ENCODE results near the gene SSRP1. TPM values are rescaled to one million over a fixed set of nuclear protein-coding genes. Genes with fewer than 3 reads are reported as not detected.

The SSRP1 gene
- polyA plus RNA-seq, 1 donor, result 94.7 TPM

DNA sequence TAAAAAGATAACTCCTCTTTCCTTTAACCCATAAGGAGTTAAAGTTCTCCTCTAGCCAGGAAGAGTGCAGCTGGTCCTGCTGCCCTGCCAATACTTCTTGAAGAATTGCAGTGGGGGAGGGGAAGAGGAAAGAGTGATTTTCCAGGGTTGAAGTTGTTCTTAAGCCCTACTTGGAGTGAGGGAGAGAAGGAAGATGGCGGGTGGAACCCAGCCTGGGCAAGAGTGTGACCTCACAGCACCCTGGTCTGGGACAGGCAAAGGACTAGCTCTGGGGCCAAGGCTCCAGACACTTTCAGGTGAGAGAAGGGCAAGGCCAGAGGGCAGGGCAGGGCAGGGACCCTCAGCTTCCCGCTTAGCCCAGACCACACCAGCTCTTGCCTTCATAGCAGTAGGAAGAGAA is 17.5 kb downstream of the SSRP1 start:
- DNase-seq, result peak in 1 of 2 donors; percentile 37
- Histone ChIP-seq H3K27ac (ENCODE audit: low read length) (peak overlapping the region; percentile 5), H3K9me3 (ENCODE audit: control insufficient read depth, low read depth, low read length) (no peaks in the 10 kb centered on the region), H3K4me1 (ENCODE audit: control insufficient read depth, insufficient read depth, low read length) (peaks cover 37% of the 10 kb centered on the region), H3K27me3 (ENCODE audit: control insufficient read depth, insufficient read depth, low read length) (no peaks in the 10 kb centered on the region), H3K36me3 (ENCODE audit: control insufficient read depth, insufficient read depth, low read length) (peaks cover 66% of the 10 kb centered on the region), H3K4me3 (ENCODE audit: low read length) (no peak overlapping the region)
- no CpG with 5 or more reads among the region's 2 CpGs for WGBS (ENCODE audit: insufficient coverage, low lambda C conversion rate)

DNA sequence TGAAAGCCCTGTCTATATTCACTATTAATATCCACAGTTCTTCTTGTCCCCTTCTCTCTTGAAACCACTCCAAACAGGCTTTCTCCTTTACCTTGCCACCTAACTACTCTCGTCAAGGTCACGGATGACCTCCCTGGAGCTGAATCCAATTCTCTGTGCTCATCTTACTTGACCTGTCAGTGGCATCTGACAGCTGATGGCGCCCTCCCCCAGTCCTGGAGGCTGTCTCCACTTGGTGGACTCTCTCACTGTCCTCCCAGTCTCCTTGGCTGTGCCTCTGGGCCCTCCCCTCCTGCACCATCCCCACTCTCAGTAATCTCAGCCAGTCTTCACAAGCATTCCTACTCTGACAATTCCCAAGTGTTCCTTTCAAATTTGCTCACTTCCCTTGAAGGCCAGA is 19.7 kb downstream of the SSRP1 start:
- no CpG with 5 or more reads among the region's 3 CpGs for WGBS (ENCODE audit: insufficient coverage, low lambda C conversion rate)
- no peak overlapping the region for H3K27ac ChIP-seq (ENCODE audit: low read length)
- H3K36me3 ChIP-seq (ENCODE audit: control insufficient read depth, insufficient read depth, low read length), result peaks cover 77% of the 10 kb centered on the region
- H3K9me3 ChIP-seq (ENCODE audit: control insufficient read depth, low read depth, low read length), result no peaks in the 10 kb centered on the region
- no peak for DNase-seq
- H3K27me3 ChIP-seq (ENCODE audit: control insufficient read depth, insufficient read depth, low read length), result no peaks in the 10 kb centered on the region
- H3K4me1 ChIP-seq (ENCODE audit: control insufficient read depth, insufficient read depth, low read length), result peaks cover 36% of the 10 kb centered on the region
- no peak overlapping the region for H3K4me3 ChIP-seq (ENCODE audit: low read length)

DNA sequence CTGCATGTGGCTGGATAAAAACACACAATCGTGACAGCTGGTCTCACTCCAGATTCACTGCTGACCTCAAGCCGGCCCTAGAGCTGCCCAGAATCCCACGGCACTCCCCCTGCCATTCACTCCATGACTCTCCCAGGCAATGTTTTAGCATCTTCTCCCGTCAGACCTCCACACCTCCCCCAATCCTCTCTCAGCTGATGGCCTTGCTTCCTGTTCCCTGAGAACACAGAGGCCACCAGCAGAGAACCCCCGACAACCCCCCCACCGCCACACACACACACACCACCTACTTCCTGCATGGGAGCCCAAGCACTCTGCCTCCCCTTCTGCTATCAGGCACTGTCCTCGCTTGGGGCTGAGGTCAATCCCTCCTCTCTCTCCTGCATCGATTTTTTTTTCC is 20.2 kb downstream of the SSRP1 start:
- no peaks in the 10 kb centered on the region for H3K9me3 ChIP-seq (ENCODE audit: control insufficient read depth, low read depth, low read length)
- H3K27me3 ChIP-seq (ENCODE audit: control insufficient read depth, insufficient read depth, low read length), result no peaks in the 10 kb centered on the region
- H3K4me3 ChIP-seq (ENCODE audit: low read length), result no peak overlapping the region
- WGBS (ENCODE audit: insufficient coverage, low lambda C conversion rate), result no CpG with 5 or more reads among the region's 8 CpGs
- H3K4me1 ChIP-seq (ENCODE audit: control insufficient read depth, insufficient read depth, low read length), result peaks cover 37% of the 10 kb centered on the region
- peak in 1 of 2 donors; percentile 37 for DNase-seq
- H3K27ac ChIP-seq (ENCODE audit: low read length), result no peak overlapping the region
- H3K36me3 ChIP-seq (ENCODE audit: control insufficient read depth, insufficient read depth, low read length), result peaks cover 74% of the 10 kb centered on the region

DNA sequence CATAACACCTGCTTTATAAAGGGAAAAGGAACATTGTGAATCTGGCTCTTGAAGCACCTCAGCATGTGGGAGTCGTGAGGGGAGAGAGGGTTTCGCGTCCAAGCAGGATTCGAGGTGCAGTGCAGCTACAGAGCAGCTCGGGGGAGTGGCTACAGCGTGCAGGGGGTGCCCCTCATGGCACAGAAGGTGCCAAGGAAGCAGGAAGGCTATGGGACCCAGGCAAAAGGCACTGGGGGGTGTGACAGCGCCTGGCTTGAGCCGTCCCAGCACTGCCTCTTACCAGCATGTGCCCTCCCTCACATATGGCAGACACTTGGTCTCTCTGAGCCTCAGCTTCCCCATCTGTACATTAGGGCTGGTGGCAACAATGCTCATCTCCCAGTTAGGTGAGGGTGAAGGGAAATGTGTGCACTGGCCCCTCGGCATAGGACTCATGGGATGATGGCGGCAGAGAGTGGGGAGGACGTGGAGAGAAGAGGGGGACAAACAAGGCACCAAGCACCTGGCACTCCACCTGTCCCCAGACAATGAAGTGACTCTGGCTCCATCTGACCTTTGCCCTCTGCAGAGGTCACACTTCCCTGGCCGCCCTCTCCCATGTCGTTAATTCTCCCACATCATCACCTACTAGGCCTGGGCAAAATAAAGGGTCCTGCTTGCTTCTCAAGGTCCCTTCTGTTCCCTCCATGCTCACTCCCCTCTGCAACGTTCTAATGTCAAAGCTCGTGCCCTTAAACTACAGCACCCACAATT is 21.3 kb downstream of the SSRP1 start:
- peaks cover 77% of the 10 kb centered on the region for H3K36me3 ChIP-seq (ENCODE audit: control insufficient read depth, insufficient read depth, low read length)
- DNase-seq, result no peak

DNA sequence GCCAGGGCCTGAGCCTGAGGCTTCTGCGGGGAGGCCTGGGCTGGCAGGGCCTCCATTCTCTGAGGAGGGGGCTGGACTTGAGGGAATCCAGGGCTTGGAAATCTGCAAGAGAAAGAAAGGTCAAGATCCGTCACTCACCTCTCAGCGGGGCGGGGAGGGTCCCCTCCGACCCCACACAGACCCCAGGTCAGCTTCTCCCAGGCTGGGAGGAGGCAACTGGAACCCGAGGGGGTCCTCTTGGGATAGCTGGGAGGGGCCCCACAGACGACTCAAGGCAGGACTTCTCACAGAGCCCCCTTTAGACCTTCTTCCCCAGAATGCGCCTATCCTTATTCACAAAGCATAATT is 21.9 kb downstream of the SSRP1 start:
- H3K4me1 ChIP-seq (ENCODE audit: control insufficient read depth, insufficient read depth, low read length), result peaks cover 50% of the 10 kb centered on the region
- no CpG with 5 or more reads among the region's 8 CpGs for WGBS (ENCODE audit: insufficient coverage, low lambda C conversion rate)

More for the DNA sequence above, 21.3 kb downstream of the SSRP1 start:
- Histone ChIP-seq H3K27ac (ENCODE audit: low read length) (peak overlapping the region; percentile 92), H3K4me3 (ENCODE audit: low read length) (no peak overlapping the region), H3K4me1 (ENCODE audit: control insufficient read depth, insufficient read depth, low read length) (peaks cover 44% of the 10 kb centered on the region), H3K27me3 (ENCODE audit: control insufficient read depth, insufficient read depth, low read length) (no peaks in the 10 kb centered on the region), H3K9me3 (ENCODE audit: control insufficient read depth, low read depth, low read length) (no peaks in the 10 kb centered on the region)
- WGBS (ENCODE audit: insufficient coverage, low lambda C conversion rate), result no CpG with 5 or more reads among the region's 15 CpGs

DNA sequence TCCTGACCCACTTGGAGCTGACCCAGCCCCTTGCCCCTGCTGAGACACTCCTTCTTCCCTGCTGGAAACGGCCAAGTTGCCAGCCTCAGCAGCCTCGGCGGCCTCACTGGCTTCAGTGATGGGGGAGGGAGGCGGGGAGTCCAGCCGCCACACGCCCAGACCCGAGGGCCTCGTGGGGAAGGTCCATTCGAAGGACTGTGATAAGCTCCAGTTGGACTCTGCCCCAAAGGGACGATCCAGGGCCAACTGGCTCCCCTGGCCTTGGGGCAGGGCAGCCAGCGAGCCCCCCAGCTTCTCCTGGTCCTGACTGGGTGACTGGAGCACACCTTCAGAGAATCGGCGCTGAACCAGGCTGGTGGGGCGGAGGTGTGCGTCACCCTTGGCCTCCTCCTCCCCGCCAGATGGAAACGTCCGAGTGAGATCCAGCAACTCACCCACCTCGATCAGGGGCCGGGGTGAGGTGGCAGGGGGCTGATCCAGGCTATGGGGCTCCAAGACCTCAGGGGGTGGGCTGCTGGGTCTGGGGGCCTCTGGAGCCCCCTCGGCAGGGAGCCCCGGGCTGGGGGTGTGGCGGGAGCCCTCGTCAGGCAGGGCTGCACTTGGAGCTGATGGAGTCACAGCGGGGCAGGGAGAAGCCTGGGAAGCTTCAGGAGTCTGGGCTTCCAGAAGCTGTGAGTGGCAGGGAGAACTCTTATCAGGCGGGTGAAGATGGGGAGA is 22.5 kb downstream of the SSRP1 start:
- Histone ChIP-seq H3K4me1 (ENCODE audit: control insufficient read depth, insufficient read depth, low read length) (peaks cover 53% of the 10 kb centered on the region), H3K27me3 (ENCODE audit: control insufficient read depth, insufficient read depth, low read length) (no peaks in the 10 kb centered on the region), H3K4me3 (ENCODE audit: low read length) (no peak overlapping the region), H3K27ac (ENCODE audit: low read length) (peak overlapping the region; percentile 92), H3K9me3 (ENCODE audit: control insufficient read depth, low read depth, low read length) (no peaks in the 10 kb centered on the region), H3K36me3 (ENCODE audit: control insufficient read depth, insufficient read depth, low read length) (peaks cover 81% of the 10 kb centered on the region)
- WGBS (ENCODE audit: insufficient coverage, low lambda C conversion rate), result no CpG with 5 or more reads among the region's 26 CpGs
- peak; percentile 74 to 90 for DNase-seq

More for the DNA sequence above, 21.9 kb downstream of the SSRP1 start:
- no peaks in the 10 kb centered on the region for H3K9me3 ChIP-seq (ENCODE audit: control insufficient read depth, low read depth, low read length)
- H3K4me3 ChIP-seq (ENCODE audit: low read length), result no peak overlapping the region
- no peak for DNase-seq
- peaks cover 80% of the 10 kb centered on the region for H3K36me3 ChIP-seq (ENCODE audit: control insufficient read depth, insufficient read depth, low read length)
- H3K27ac ChIP-seq (ENCODE audit: low read length), result peak overlapping the region; percentile 92
- H3K27me3 ChIP-seq (ENCODE audit: control insufficient read depth, insufficient read depth, low read length), result no peaks in the 10 kb centered on the region

DNA sequence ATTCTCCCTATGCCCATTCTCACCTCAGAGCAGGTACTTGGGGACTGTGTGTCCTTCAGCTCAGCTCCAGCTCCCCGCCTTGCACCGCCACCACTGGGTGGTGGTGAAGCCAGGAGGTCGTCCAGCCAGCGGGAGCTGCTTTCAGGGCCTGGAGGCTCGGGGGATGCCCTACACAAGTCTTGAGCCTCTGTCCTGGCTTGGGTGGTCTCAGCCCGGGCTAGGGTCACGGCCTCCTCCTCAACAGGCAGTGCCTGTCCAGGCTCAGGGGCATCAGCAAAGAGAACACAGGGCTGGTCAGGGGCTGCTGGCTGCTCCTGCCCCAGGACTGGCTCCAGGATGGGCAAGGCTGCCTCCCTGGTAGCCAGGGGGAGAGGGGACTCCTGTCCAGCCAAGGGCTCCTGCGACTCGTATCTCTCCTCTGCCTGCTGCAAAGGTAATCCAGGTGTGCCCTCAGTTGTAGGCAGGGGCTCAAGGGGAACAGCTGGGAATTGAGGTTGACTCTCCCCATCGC is 23.1 kb downstream of the SSRP1 start:
- Histone ChIP-seq H3K4me3 (ENCODE audit: low read length) (no peak overlapping the region), H3K27ac (ENCODE audit: low read length) (peak overlapping the region; percentile 92), H3K36me3 (ENCODE audit: control insufficient read depth, insufficient read depth, low read length) (peaks cover 78% of the 10 kb centered on the region), H3K9me3 (ENCODE audit: control insufficient read depth, low read depth, low read length) (no peaks in the 10 kb centered on the region), H3K27me3 (ENCODE audit: control insufficient read depth, insufficient read depth, low read length) (no peaks in the 10 kb centered on the region), H3K4me1 (ENCODE audit: control insufficient read depth, insufficient read depth, low read length) (peaks cover 58% of the 10 kb centered on the region)
- no peak for DNase-seq
- WGBS (ENCODE audit: insufficient coverage, low lambda C conversion rate), result no CpG with 5 or more reads among the region's 10 CpGs

DNA sequence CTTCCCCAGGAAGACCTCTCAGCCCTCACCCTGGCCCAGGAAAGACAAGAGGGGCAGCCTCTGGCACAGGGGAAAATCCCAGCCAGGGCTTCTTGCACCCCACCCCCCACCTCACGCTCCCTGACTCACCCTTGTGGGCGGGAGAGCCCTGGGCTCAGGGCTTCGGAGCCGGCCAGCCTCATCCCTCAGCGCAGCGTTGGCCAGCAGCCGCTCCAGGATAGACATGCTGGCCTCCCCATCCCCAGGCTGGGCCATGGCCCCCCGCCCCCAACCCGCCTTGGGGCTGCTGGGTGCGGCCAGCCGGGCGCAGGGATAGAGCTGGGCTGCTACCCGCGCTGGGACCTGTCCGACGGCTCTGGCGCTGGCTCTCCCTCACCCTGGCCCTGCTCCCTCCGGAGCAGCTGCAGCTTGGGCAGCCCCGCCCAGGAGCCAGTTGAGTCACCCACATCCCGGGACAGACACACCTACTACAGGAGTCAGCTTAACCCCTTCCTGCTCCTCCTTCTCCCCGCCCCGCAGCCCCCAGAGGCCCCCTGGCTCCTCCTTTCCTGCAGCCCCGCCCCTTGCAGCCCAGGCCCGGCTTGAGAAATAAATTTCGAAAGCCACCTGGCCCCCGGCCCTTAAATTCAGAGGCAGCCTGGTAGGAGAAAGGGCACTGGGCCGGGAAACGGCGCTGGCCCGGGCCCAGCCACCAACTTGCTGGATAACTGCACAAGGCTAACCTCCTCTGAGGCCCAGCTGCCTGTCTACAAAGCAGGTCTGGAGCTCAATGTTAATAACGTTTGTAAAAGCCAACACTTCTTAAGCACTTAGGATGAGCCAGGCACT is 24.4 kb downstream of the SSRP1 start:
- no peaks in the 10 kb centered on the region for H3K9me3 ChIP-seq (ENCODE audit: control insufficient read depth, low read depth, low read length)
- peak overlapping the region; percentile 60 for H3K4me3 ChIP-seq (ENCODE audit: low read length)
- no peaks in the 10 kb centered on the region for H3K27me3 ChIP-seq (ENCODE audit: control insufficient read depth, insufficient read depth, low read length)
- peaks cover 68% of the 10 kb centered on the region for H3K4me1 ChIP-seq (ENCODE audit: control insufficient read depth, insufficient read depth, low read length)
- H3K36me3 ChIP-seq (ENCODE audit: control insufficient read depth, insufficient read depth, low read length), result peaks cover 68% of the 10 kb centered on the region
- peak overlapping the region; percentile 92 for H3K27ac ChIP-seq (ENCODE audit: low read length)
- peak; percentile 95 to 97 for DNase-seq
- no CpG with 5 or more reads among the region's 31 CpGs for WGBS (ENCODE audit: insufficient coverage, low lambda C conversion rate)

DNA sequence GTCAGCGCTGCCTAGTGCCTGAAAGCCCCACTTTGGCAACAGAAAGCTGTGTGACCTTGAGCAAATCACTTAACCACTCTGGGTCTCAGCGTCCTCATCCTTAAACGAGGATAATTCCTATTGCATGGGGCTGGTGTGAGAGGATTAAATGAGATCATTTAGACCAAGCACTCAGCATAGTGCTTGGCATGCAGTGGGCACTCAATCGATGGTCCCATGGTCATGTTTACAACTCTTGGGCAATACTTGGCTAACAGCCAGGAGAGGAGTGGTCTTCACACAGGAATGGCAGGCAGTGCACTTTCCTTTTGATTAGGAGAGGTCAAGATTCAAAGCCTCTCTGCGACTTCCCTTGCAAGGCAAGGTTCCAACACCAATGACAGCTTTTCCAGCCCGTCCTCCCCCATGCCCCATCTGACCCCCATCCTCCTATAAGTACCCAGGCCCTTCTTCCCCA is 25.0 kb downstream of the SSRP1 start:
- H3K27ac ChIP-seq (ENCODE audit: low read length), result peak overlapping the region; percentile 92
- H3K9me3 ChIP-seq (ENCODE audit: control insufficient read depth, low read depth, low read length), result no peaks in the 10 kb centered on the region
- H3K36me3 ChIP-seq (ENCODE audit: control insufficient read depth, insufficient read depth, low read length), result peaks cover 63% of the 10 kb centered on the region
- peaks cover 70% of the 10 kb centered on the region for H3K4me1 ChIP-seq (ENCODE audit: control insufficient read depth, insufficient read depth, low read length)
- H3K4me3 ChIP-seq (ENCODE audit: low read length), result peak overlapping the region; percentile 60
- WGBS (ENCODE audit: insufficient coverage, low lambda C conversion rate), result 100% methylated on average over 1 of the region's 6 CpGs
- peak; percentile 67 to 83 for DNase-seq
- no peaks in the 10 kb centered on the region for H3K27me3 ChIP-seq (ENCODE audit: control insufficient read depth, insufficient read depth, low read length)

DNA sequence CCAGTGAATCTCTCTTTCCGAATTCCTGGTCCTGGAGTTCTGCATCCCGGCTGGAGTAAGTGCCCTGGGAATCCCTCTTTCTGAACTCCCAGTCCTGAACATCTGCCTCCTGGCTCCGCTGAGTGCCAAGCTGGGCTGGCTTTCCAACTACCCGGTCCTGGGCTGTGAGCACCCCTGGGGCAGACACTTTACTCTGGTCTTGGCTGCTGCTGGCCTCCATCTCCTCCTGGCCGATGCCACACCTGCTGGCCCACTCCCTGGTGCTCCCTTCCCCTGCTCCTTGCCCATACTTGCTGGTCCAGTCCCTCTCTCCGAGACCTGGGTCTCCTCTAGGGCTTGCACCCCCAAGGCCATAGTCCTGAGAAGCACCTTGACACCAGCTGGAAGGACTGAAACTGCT is 25.6 kb downstream of the SSRP1 start:
- Histone ChIP-seq H3K9me3 (ENCODE audit: control insufficient read depth, low read depth, low read length) (no peaks in the 10 kb centered on the region), H3K4me3 (ENCODE audit: low read length) (no peak overlapping the region), H3K4me1 (ENCODE audit: control insufficient read depth, insufficient read depth, low read length) (peaks cover 70% of the 10 kb centered on the region), H3K27ac (ENCODE audit: low read length) (peak overlapping the region; percentile 92), H3K36me3 (ENCODE audit: control insufficient read depth, insufficient read depth, low read length) (peaks cover 65% of the 10 kb centered on the region), H3K27me3 (ENCODE audit: control insufficient read depth, insufficient read depth, low read length) (no peaks in the 10 kb centered on the region)
- WGBS (ENCODE audit: insufficient coverage, low lambda C conversion rate), result no CpG with 5 or more reads among the region's 6 CpGs
- no peak for DNase-seq
